AG09319 (cell line): ENCODE measurements around the gene ACO2.
"Not testable (repeated sequence)": the region's sequence is repeated elsewhere in the genome, so short reads cannot be mapped to it uniquely, and the experiment has no call there.

Experiments used
- DNase-seq: peaks from one replicate; pipeline ENCODE4 v3.0.0-alpha.2; 2010; ENCODE audit warnings: low read depth; ENCODE audit errors: extremely low read depth
- CTCF ChIP-seq: IDR thresholded peaks from 2 replicates; pipeline ENCODE4 v1.5.1; 2011; ENCODE audit warnings: low read depth, mild to moderate bottlenecking, inconsistent platforms, low read length, moderate library complexity

ACO2 gene

GRCh38 chr22:41446057-41446501 is 22.8 kb upstream of the ACO2 start:
- no peak for TF ChIP-seq CTCF
- no peak for DNase-seq

GRCh38 chr22:41446639-41447434 is 22.1 kb upstream of the ACO2 start, which contains the start of gene TOB2:
TSS of gene TOB2 (minus strand) at chr22:41446801. CDS start at chr22:41437345, 9,456 bp downstream.
- TF ChIP-seq CTCF: no peak
- DNase-seq: peak; percentile 96

- TF ChIP-seq CTCF: no peak
- DNase-seq: no peak
Measured at GRCh38 chr22:41447435-41448188, 21.3 kb upstream of the ACO2 start.

- peak; percentile 98 for DNase-seq
- TF ChIP-seq CTCF: no peak
Measured at GRCh38 chr22:41448189-41448808, 20.6 kb upstream of the ACO2 start.

- no peak for DNase-seq
- TF ChIP-seq CTCF: no peak
Measured at GRCh38 chr22:41458161-41458728, 10.7 kb upstream of the ACO2 start.

- DNase-seq: no peak
- no peak for TF ChIP-seq CTCF
Measured at GRCh38 chr22:41459431-41459830, 9.5 kb upstream of the ACO2 start.

GRCh38 chr22:41460071-41460470 is 8.8 kb upstream of the ACO2 start:
- DNase-seq: not testable (repeated sequence)
